ES-I3 (cell line): ENCODE measurements around the gene KLF13.

Source experiments
- H3K36me3 ChIP-seq: 2 replicates; pipeline ENCODE4 v1.6.1; 2013; ENCODE audit warnings: mild to moderate bottlenecking, low read length, control low read depth, moderate library complexity; ENCODE audit not compliant: insufficient read depth
- H3K4me1 ChIP-seq: 2 replicates; pipeline ENCODE4 v1.6.1; 2013; ENCODE audit warnings: mild to moderate bottlenecking, control low read depth, low read length; ENCODE audit not compliant: insufficient read depth
- H3K9ac ChIP-seq: 2 replicates; pipeline ENCODE4 v1.6.1; 2013; ENCODE audit warnings: low read depth, mild to moderate bottlenecking, low read length, moderate library complexity
- H3K9me3 ChIP-seq: 2 replicates; pipeline ENCODE4 v1.6.1; 2013; ENCODE audit warnings: mild to moderate bottlenecking, low read length, moderate library complexity; ENCODE audit not compliant: control insufficient read depth, insufficient read depth

Gene KLF13

GRCh38 chr15:31330111-31330785, 3.6 kb downstream of the KLF13 start:
- Histone ChIP-seq H3K4me1 (0 out of 2 replicates have a peak, but pooled peaks cover 6% of the 10 kb centered on the region), H3K9ac (no peak overlapping the region), H3K36me3 (no peaks in the 10 kb centered on the region)

GRCh38 chr15:31330836-31331235, 4.2 kb downstream of the KLF13 start:
- H3K4me1 ChIP-seq, result 0 out of 2 replicates have a peak, but pooled peaks cover 6% of the 10 kb centered on the region
- no peaks in the 10 kb centered on the region for H3K9me3 ChIP-seq
- no peak overlapping the region for H3K9ac ChIP-seq
- H3K36me3 ChIP-seq, result no peaks in the 10 kb centered on the region

More at GRCh38 chr15:31330111-31330785, 3.6 kb downstream of the KLF13 start:
- H3K9me3 ChIP-seq, result no peaks in the 10 kb centered on the region

GRCh38 chr15:31331389-31331788, 4.8 kb downstream of the KLF13 start:
- H3K4me1 ChIP-seq, result 0 out of 2 replicates have a peak, but pooled peaks cover 6% of the 10 kb centered on the region

GRCh38 chr15:31332020-31332680, 5.5 kb downstream of the KLF13 start:
- H3K4me1 ChIP-seq, result 0 out of 2 replicates have a peak, but pooled peaks cover 6% of the 10 kb centered on the region
- H3K9ac ChIP-seq, result no peak overlapping the region
- no peaks in the 10 kb centered on the region for H3K9me3 ChIP-seq
- no peaks in the 10 kb centered on the region for H3K36me3 ChIP-seq

More at GRCh38 chr15:31331389-31331788, 4.8 kb downstream of the KLF13 start:
- H3K9me3 ChIP-seq, result no peaks in the 10 kb centered on the region
- no peaks in the 10 kb centered on the region for H3K36me3 ChIP-seq
- H3K9ac ChIP-seq, result no peak overlapping the region

GRCh38 chr15:31332681-31333071, 6.0 kb downstream of the KLF13 start:
- H3K36me3 ChIP-seq, result no peaks in the 10 kb centered on the region
- 0 out of 2 replicates have a peak, but pooled peaks cover 6% of the 10 kb centered on the region for H3K4me1 ChIP-seq
- H3K9me3 ChIP-seq, result no peaks in the 10 kb centered on the region
- no peak overlapping the region for H3K9ac ChIP-seq

- Histone ChIP-seq H3K36me3 (no peaks in the 10 kb centered on the region), H3K4me1 (0 out of 2 replicates have a peak, but pooled peaks cover 6% of the 10 kb centered on the region), H3K9me3 (no peaks in the 10 kb centered on the region), H3K9ac (no peak overlapping the region)
Measured at GRCh38 chr15:31333119-31333518, 6.5 kb downstream of the KLF13 start.

GRCh38 chr15:31333820-31334219, 7.2 kb downstream of the KLF13 start:
- Histone ChIP-seq H3K36me3 (no peaks in the 10 kb centered on the region), H3K9ac (no peak overlapping the region), H3K4me1 (0 out of 2 replicates have a peak, but pooled peaks cover 6% of the 10 kb centered on the region), H3K9me3 (no peaks in the 10 kb centered on the region)

- Histone ChIP-seq H3K4me1 (no peaks in the 10 kb centered on the region), H3K36me3 (no peaks in the 10 kb centered on the region), H3K9me3 (no peaks in the 10 kb centered on the region), H3K9ac (no peak overlapping the region)
Measured at GRCh38 chr15:31335989-31336592, 9.5 kb downstream of the KLF13 start.

- no peak overlapping the region for H3K9ac ChIP-seq
- no peaks in the 10 kb centered on the region for H3K36me3 ChIP-seq
- no peaks in the 10 kb centered on the region for H3K9me3 ChIP-seq
- no peaks in the 10 kb centered on the region for H3K4me1 ChIP-seq
Measured at GRCh38 chr15:31336593-31337295, 10.1 kb downstream of the KLF13 start.

- Histone ChIP-seq H3K9ac (no peak overlapping the region), H3K4me1 (peaks cover 4% of the 10 kb centered on the region; the same call in 1 of the 2 replicates), H3K9me3 (no peaks in the 10 kb centered on the region), H3K36me3 (no peaks in the 10 kb centered on the region)
Measured at GRCh38 chr15:31337352-31338031, 10.9 kb downstream of the KLF13 start.

- H3K36me3 ChIP-seq, result no peaks in the 10 kb centered on the region
- H3K9ac ChIP-seq, result no peak overlapping the region
- peaks cover 5% of the 10 kb centered on the region; the same call in 1 of the 2 replicates for H3K4me1 ChIP-seq
- H3K9me3 ChIP-seq, result no peaks in the 10 kb centered on the region
Measured at GRCh38 chr15:31338318-31338878, 11.8 kb downstream of the KLF13 start.

GRCh38 chr15:31338879-31339557, 12.4 kb downstream of the KLF13 start:
- Histone ChIP-seq H3K36me3 (no peaks in the 10 kb centered on the region), H3K4me1 (peaks cover 5% of the 10 kb centered on the region; the same call in 1 of the 2 replicates), H3K9me3 (no peaks in the 10 kb centered on the region), H3K9ac (no peak overlapping the region)

GRCh38 chr15:31339558-31339895, 12.9 kb downstream of the KLF13 start:
- Histone ChIP-seq H3K9me3 (no peaks in the 10 kb centered on the region), H3K9ac (no peak overlapping the region), H3K4me1 (peaks cover 5% of the 10 kb centered on the region; the same call in 1 of the 2 replicates), H3K36me3 (no peaks in the 10 kb centered on the region)
